ENCODE results near the gene CALML4.
"Not testable (repeated sequence)": the region's sequence is repeated elsewhere in the genome, so short reads cannot be mapped to it uniquely, and the experiment has no call there.

Gene CALML4

DNA sequence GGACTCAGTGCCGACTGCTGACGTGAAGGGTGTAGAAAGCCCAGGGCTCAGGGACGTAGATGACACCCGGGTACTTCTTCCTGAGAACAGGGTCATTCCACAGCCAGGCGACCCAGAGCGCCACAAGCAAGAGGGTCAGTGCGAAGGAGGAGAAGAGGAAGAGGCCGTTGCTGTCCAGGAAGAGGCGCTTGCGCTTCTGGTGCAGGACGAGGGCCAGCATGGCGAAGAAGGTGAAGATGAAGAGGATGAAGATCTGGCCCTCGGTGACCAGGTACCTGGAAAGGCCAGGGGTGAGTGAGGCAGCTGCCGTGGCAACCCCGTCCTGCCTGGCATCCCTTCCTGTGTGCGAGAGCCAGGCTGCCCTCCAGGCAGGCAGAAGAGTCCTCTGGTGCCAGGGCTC is 3.0 kb upstream of the CALML4 start:
- DNase-seq (ENCODE audit: low read depth in 2 of 2) = no peak

GRCh38 chr15:68207176-68207935 is 2.2 kb upstream of the CALML4 start:
- DNase-seq (ENCODE audit: low read depth in 2 of 2) = no peak

DNA sequence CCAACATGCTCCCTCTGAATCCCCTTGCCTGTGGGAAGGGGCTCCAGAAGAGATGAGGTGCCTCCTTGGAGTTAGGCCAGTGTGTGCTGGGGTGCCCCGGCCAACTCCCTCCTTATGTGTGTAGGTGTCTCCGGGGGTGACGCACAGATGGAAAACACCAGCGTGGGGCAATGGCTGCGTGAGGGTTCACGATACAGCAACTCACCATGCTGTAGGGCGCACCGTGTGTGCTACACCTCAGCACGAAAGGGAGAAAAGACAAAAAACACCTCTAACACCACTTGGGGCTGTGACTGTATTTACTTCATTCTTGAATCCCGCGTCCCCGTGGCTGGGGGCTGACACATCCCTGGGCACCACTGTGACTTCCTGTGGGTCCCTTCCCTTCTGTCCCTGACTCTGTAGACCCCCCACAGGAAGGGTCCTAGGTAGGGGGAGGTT is 1.6 kb upstream of the CALML4 start:
- DNase-seq (ENCODE audit: low read depth in 2 of 2) = no peak

DNA sequence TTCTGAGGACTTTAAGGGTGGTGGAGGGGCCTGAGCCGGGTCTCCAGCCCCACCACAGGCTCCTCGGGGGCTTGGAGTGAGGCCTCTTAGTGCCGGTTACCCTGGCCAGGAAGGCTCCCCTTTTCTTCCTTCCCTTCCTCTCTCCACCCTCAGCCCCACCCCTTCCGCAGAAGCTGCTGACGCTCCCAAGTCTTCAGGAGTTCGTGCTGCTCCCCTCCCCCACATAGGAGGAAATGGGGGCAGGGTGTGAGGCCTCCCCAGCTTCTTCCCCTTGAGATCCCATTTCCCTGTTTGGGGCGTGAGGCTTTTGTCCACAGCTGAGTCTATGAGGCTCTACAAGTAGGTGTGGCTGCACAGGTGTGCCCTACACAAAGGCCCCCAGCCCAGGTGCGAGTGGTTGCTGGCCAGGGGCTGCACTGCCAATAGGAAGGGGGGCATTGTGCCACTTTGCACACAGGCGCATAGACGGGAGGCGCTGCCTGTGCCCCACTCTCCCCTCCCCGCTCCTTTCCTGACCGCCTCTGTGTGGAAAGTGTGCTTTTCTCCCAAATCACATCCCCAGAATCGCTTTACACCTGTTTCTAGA is 915 bp upstream of the CALML4 start:
- no peak for DNase-seq (ENCODE audit: low read depth in 2 of 2)

- no peak for DNase-seq (ENCODE audit: low read depth in 2 of 2)
Observed at GRCh38 chr15:68205558-68205944, 419 bp upstream of the CALML4 start.

- DNase-seq (ENCODE audit: low read depth in 2 of 2) = no peak
Observed at GRCh38 chr15:68204361-68204760, 771 bp downstream of the CALML4 start.

GRCh38 chr15:68203956-68204355 is 1.2 kb downstream of the CALML4 start:
- DNase-seq (ENCODE audit: low read depth in 2 of 2) = no peak

DNA sequence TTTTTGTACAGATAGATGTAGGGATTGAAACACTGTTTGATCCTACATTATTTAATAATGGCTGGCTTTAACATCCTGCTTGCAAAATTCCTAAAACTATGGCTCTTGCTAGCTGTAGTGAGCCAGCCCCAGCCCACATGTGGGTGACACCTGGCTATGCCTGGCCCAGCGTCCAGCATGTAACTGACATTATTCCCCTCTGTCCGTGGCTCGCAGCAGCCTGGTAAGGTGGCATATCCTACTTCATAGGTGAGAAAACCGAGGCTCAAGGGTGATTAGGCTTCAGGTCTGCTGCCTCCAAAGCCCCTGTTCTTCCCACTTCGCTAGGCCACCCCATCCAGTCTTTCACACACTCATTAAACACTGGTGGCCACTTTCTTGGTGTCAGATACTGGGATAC is 1.6 kb downstream of the CALML4 start:
- DNase-seq (ENCODE audit: low read depth in 2 of 2) = no peak

DNA sequence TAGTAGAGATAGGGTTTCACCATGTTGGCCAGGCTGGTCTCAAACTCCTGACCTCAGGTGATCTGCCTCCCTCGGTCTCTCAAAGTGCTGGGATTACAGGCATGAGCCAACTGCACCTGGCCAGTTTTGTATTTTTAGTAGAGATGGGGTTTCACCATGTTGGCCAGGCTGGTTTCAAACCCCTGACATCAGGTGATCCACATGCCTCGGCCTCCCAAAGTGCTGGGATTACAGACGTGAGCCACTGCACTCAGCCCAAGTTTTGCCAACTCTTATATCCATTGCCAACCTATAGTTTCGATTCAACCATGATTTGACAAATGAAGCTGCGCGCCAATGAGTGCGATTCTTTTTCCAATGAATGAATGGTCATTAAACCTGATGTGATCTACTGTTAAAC is 2.1 kb downstream of the CALML4 start:
- DNase-seq (ENCODE audit: low read depth in 2 of 2) = not testable (repeated sequence)

GRCh38 chr15:68201879-68202261 is 3.3 kb downstream of the CALML4 start:
- DNase-seq (ENCODE audit: low read depth in 2 of 2) = no peak

DNA sequence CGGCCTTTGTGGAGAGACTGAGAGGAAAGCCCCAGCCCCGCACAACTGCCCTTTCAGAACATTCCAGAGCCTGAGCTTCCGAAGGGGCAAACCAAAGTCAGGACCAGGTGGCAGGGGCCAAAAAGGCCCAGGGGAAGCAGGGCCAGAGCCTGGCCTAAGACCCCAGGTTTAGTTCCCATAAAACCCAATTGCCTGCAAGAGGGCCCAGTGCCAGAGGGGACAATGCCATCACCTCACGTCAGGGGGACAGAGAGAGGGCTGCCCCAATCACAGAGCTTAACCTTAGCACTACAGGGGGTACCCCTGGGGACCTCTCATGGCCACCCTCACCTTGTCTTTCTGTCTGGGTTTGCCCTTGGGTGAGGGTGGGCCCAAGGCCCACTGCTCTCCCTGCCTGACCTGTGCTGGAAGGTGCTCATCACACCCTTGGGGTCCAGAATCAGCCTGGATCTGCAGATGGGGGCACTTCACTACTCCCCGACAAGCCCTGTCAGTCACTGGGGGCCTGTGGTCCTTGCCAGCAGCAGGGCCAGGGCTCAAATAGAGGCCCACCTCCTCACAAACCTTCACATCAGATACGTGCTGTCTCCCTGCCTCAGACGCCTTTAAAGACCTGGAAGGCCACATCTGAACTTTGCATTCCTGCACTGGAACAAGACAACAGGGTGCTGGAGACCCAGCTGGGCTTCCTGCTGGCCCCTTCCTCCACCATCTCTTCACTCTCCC is 3.8 kb downstream of the CALML4 start:
- no peak for DNase-seq (ENCODE audit: low read depth in 2 of 2)

DNA sequence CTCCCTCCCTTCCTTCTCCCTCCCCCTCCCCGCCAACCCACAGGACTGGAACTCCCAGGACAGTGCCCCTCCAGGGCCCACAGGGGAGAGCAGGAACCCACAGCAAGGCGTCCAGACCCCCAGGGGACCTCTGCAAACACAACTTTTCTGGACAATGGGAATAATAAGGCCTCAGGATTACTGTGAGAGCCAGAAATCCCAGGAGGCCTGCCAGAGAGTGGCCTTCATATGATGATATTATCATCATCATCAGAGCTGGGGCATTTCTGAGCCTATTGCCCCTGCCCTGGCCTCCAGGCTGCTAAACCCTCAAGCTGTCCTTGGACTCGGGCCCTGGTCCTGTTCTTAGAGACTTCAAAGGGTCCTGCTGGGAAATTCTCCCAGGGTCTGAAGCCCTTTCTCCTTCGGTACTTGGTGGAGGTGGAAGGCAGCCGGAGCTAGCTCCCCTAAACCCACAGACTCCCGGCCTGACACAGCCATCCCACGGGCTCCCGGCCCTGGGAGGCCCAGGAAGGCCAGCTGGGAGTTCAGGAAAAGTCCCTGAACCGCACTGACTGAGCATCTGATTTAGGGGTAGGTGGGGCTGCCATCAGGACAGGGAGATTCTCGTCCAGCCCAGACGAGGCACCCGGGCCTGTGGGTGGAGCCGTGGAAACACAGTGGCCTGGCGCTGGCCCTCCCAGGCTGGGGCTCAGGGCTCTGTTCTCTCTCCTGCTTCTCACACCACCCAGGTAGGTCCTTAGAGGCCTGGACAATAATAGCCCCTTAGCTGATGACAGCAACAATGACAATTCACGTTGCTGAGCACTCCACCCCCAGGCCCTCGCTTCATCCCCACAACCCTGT is 4.9 kb downstream of the CALML4 start:
- no peak for DNase-seq (ENCODE audit: low read depth in 2 of 2)

DNA sequence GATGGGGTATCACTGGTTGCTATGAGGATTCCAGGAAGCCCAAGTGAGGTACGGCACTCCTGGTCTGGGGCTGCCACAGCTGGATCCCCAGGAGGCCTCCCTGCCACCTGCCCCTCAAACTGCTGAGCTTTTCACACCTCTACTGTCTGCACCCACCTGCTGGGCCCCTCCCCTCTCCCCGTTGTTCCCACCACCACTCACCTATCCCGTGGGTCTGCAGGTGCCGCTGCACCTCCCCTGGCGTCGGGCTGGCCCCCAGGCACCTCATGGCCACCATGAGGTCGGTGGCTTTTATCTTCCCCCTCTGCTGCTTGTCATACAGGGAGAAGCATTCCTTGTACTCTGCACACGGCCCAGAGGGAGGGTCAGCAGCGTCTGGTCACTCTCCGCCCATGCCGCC is 5.8 kb downstream of the CALML4 start:
- no peak for DNase-seq (ENCODE audit: low read depth in 2 of 2)

GRCh38 chr15:68197661-68198437 is 7.3 kb downstream of the CALML4 start:
- no peak for DNase-seq (ENCODE audit: low read depth in 2 of 2)

DNA sequence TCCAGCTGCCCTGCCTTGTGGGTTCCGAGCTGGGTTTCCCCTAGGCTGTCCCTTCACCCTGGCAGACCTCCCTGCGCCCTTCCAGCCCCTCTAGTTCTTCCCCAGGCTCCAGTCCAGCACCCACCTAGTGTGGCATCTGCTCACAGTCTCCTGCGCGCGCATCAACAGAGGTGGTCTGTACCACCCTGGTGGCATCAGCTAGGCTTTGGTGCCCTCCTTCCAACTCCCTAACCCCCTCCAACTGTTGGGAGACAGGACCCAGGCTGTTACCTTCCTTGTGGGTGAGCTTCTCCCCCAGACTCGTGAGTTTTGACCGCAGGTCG is 8.0 kb downstream of the CALML4 start:
- DNase-seq (ENCODE audit: low read depth in 2 of 2) = no peak

- no peak for DNase-seq (ENCODE audit: low read depth in 2 of 2)
Observed at GRCh38 chr15:68196445-68197169, 8.5 kb downstream of the CALML4 start.

DNA sequence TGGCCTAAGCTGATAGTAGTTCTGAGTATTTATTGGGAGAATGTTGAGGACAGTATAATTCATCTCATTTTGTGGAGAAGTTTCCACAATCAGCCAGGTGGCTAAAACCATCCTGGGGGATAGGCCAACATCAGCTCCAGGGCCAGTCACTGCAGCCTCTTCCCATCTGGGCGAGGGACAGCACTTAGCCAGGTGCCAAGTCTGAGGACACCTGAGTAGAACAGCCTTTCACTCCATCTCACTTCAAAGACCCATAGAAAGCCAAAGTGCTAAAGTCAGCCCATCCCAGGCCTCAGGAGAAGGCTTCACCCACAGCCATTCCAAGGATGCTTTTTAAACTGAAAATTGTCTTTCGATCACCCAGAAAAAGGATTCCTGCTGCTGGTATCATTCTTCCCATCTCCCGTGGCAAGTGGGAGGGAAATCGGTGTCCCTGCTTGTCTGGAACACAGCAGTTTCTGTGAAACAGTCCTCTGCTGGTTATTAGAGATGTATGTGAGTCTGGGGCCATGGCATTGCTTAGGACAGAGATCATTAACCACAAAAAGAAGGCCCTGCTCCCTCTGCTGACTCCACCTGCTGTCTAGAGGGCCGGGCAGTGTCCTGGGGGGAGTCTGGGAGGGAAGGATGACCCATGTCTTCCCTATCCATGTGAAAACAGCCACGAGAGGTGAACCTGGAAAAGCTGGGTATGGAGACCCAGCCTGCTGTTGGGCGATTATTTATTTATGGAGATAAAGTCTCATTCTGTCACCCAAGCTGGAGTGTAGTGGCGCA is 9.6 kb downstream of the CALML4 start:
- DNase-seq (ENCODE audit: low read depth in 2 of 2) = no peak

- DNase-seq (ENCODE audit: low read depth in 2 of 2) = no peak
Observed at GRCh38 chr15:68192804-68193486, 12.2 kb downstream of the CALML4 start.

GRCh38 chr15:68192117-68192516 is 13.0 kb downstream of the CALML4 start:
- DNase-seq (ENCODE audit: low read depth in 2 of 2) = no peak

Data from stimulated activated CD8-positive, alpha-beta memory T cell treated with anti-CD3 and anti-CD28 coated beads, Interleukin-2, amount 100 ng/mL, for 1 hour (primary cell).